Spinal cord (tissue), 10 donors: ENCODE measurements around the gene GAL3ST3. TPM values are rescaled to one million over a fixed set of nuclear protein-coding genes. Genes with fewer than 3 reads are reported as not detected.
A peak's percentile ranks its signal among the peaks of the same experiment; 100 is the strongest.

Experiments
- DNase-seq, 6 donors: peaks; one replicate each; pipeline versions ENCODE4 v3.0.0 to v3.0.0-alpha.2; 2013 to 2015; ENCODE audit warnings: low spot score in 6 of 6, low read depth in 4 of 6
- H3K27ac ChIP-seq: one replicate; pipeline ENCODE4 v1.5.1; 2013; ENCODE audit warnings: low read depth, low read length, control low read depth
- H3K27me3 ChIP-seq: one replicate; pipeline ENCODE4 v1.6.1; 2013; ENCODE audit warnings: low read length; ENCODE audit not compliant: control insufficient read depth, insufficient read depth
- H3K36me3 ChIP-seq: one replicate; pipeline ENCODE4 v1.6.1; 2013; ENCODE audit warnings: low read length; ENCODE audit not compliant: control insufficient read depth, insufficient read depth
- H3K4me1 ChIP-seq: one replicate; pipeline ENCODE4 v1.6.1; 2013; ENCODE audit warnings: low read length; ENCODE audit not compliant: control insufficient read depth, insufficient read depth
- H3K4me3 ChIP-seq: one replicate; pipeline ENCODE4 v1.5.1; 2013; ENCODE audit warnings: low read depth, low read length, control low read depth
- H3K9me3 ChIP-seq: one replicate; pipeline ENCODE4 v1.6.1; 2013; ENCODE audit warnings: low read length; ENCODE audit not compliant: control insufficient read depth, insufficient read depth
- WGBS: methylation state at CpG from one replicate; pipeline ENCODE4 v1.1.5; 2013; ENCODE audit warnings: missing lambda C conversion rate; ENCODE audit not compliant: insufficient coverage; 5-methylcytosine and 5-hydroxymethylcytosine counted together
- polyA plus RNA-seq, 2 donors: library from polyadenylated mRNA; unstranded; fragments of 120-200 nt; gene quantifications; one replicate each; pipeline ENCODE4 v1.2.1, GENCODE V29; 2013; ENCODE audit not compliant: insufficient read length in 2 of 2
- total RNA-seq, 2 donors: library from RNA; depleted of rRNA in 1 of 2; stranded (reverse); fragments of 120-200 nt in 1 of 2; fragments of >200 nt in 1 of 2; gene quantifications; one replicate each; pipeline versions ENCODE4 v1.2.3 to v1.2.4, GENCODE V29; 2013 to 2014
- donor health status: healthy.

Gene GAL3ST3
- total and polyA plus RNA-seq, 4 donors = 4.5 to 19.0 (median 12.2) TPM

GRCh38 chr11:66008095-66008467 lies 40.9 kb downstream of the GAL3ST3 start:
- Histone ChIP-seq H3K9me3 (no peaks in the 10 kb centered on the region), H3K27me3 (peaks cover 23% of the 10 kb centered on the region), H3K4me3 (no peak overlapping the region), H3K36me3 (peaks cover 31% of the 10 kb centered on the region), H3K27ac (no peak overlapping the region), H3K4me1 (peaks cover 9% of the 10 kb centered on the region)
- WGBS = no CpG with 5 or more reads among the region's 2 CpGs
- no peak for DNase-seq

GRCh38 chr11:66007201-66007634 lies 41.7 kb downstream of the GAL3ST3 start:
- 39% methylated on average over 5 of the region's 5 CpGs for WGBS

GRCh38 chr11:66006891-66007176 lies 42.1 kb downstream of the GAL3ST3 start:
- H3K4me3 ChIP-seq = no peak overlapping the region
- no peak overlapping the region for H3K27ac ChIP-seq
- H3K27me3 ChIP-seq = peaks cover 13% of the 10 kb centered on the region
- H3K9me3 ChIP-seq = no peaks in the 10 kb centered on the region
- peaks cover 13% of the 10 kb centered on the region for H3K4me1 ChIP-seq
- DNase-seq = no peak
- peaks cover 31% of the 10 kb centered on the region for H3K36me3 ChIP-seq
- 75% methylated on average over 3 of the region's 4 CpGs for WGBS

More at GRCh38 chr11:66007201-66007634, 41.7 kb downstream of the GAL3ST3 start:
- peaks cover 16% of the 10 kb centered on the region for H3K27me3 ChIP-seq
- peaks cover 13% of the 10 kb centered on the region for H3K4me1 ChIP-seq
- DNase-seq = no peak
- no peaks in the 10 kb centered on the region for H3K9me3 ChIP-seq
- no peak overlapping the region for H3K4me3 ChIP-seq
- H3K36me3 ChIP-seq = peaks cover 31% of the 10 kb centered on the region
- no peak overlapping the region for H3K27ac ChIP-seq

- H3K27ac ChIP-seq = no peak overlapping the region
- H3K27me3 ChIP-seq = peaks cover 7% of the 10 kb centered on the region
- DNase-seq = no peak
- peaks cover 31% of the 10 kb centered on the region for H3K36me3 ChIP-seq
- no peak overlapping the region for H3K4me3 ChIP-seq
- 85% methylated on average over 12 of the region's 13 CpGs for WGBS
- H3K9me3 ChIP-seq = no peaks in the 10 kb centered on the region
- H3K4me1 ChIP-seq = peaks cover 15% of the 10 kb centered on the region
These were observed 42.6 kb downstream of the GAL3ST3 start for GRCh38 chr11:66006134-66006890.

- Histone ChIP-seq H3K27ac (no peak overlapping the region), H3K36me3 (peaks cover 43% of the 10 kb centered on the region), H3K4me1 (peaks cover 24% of the 10 kb centered on the region), H3K9me3 (no peaks in the 10 kb centered on the region), H3K27me3 (no peaks in the 10 kb centered on the region), H3K4me3 (no peak overlapping the region)
- WGBS = 100% methylated on average over 1 of the region's 4 CpGs
- DNase-seq = no peak
These were observed 44.8 kb downstream of the GAL3ST3 start for GRCh38 chr11:66004186-66004585.

GRCh38 chr11:66003291-66003690 lies 45.7 kb downstream of the GAL3ST3 start:
- H3K4me3 ChIP-seq = peak overlapping the region; percentile 93
- no peaks in the 10 kb centered on the region for H3K27me3 ChIP-seq
- peak overlapping the region; percentile 99 for H3K27ac ChIP-seq
- no peaks in the 10 kb centered on the region for H3K9me3 ChIP-seq
- WGBS = 85% methylated on average over 6 of the region's 6 CpGs
- H3K4me1 ChIP-seq = peaks cover 24% of the 10 kb centered on the region
- H3K36me3 ChIP-seq = peaks cover 49% of the 10 kb centered on the region
- no peak for DNase-seq

GRCh38 chr11:66002648-66003225 lies 46.2 kb downstream of the GAL3ST3 start:
- DNase-seq = peak in 2 of 6 donors; percentile 12 to 29
- H3K27me3 ChIP-seq = no peaks in the 10 kb centered on the region
- 0% methylated on average over 40 of the region's 40 CpGs for WGBS
- H3K36me3 ChIP-seq = peaks cover 55% of the 10 kb centered on the region
- H3K4me3 ChIP-seq = peak overlapping the region; percentile 93
- peaks cover 24% of the 10 kb centered on the region for H3K4me1 ChIP-seq
- H3K27ac ChIP-seq = peak overlapping the region; percentile 99
- H3K9me3 ChIP-seq = no peaks in the 10 kb centered on the region

GRCh38 chr11:66001942-66002647 lies 46.9 kb downstream of the GAL3ST3 start, which contains the start of the genes BANF1 and EIF1AD:
BANF1 (plus strand) TSS chr11:66002503; CDS start chr11:66003251, 748 bp downstream.
EIF1AD (minus strand) TSS chr11:66002157; CDS start chr11:66000389, 1,768 bp downstream.
- no peaks in the 10 kb centered on the region for H3K27me3 ChIP-seq
- peaks cover 24% of the 10 kb centered on the region for H3K4me1 ChIP-seq
- H3K36me3 ChIP-seq = peaks cover 60% of the 10 kb centered on the region
- WGBS = 0% methylated on average over 54 of the region's 55 CpGs
- peak within 1 kb of the TSS; percentile 93 for H3K4me3 ChIP-seq
- DNase-seq = peak; percentile 96 to 99 (median 98)
- peak within 1 kb of the TSS; percentile 99 for H3K27ac ChIP-seq
- H3K9me3 ChIP-seq = no peaks in the 10 kb centered on the region

GRCh38 chr11:65997286-65997685 lies 51.7 kb downstream of the GAL3ST3 start:
- Histone ChIP-seq H3K27ac (no peak overlapping the region), H3K36me3 (peaks cover 38% of the 10 kb centered on the region), H3K4me3 (no peak overlapping the region), H3K27me3 (no peaks in the 10 kb centered on the region), H3K4me1 (peaks cover 11% of the 10 kb centered on the region), H3K9me3 (no peaks in the 10 kb centered on the region)
- 71% methylated on average over 2 of the region's 2 CpGs for WGBS
- DNase-seq = no peak
